ENCODE measurements around the gene NCS1. TPM values are rescaled to one million over a fixed set of nuclear protein-coding genes. Genes with fewer than 3 reads are reported as not detected.

NCS1 gene
- polyA plus RNA-seq, 3 donors, result not detected

GRCh38 chr9:130246126-130246525 lies 73.9 kb downstream of the NCS1 start:
- Histone ChIP-seq H3K4me2 (replicated peaks; ENCODE audit: extremely low read depth, low read length, poor library complexity, severe bottlenecking) (no peak overlapping the region), H3K9ac (ENCODE audit: insufficient read depth, low read length, poor library complexity, severe bottlenecking) (no peak overlapping the region), H3K27ac (ENCODE audit: low read depth in 1 of 2, low read length in 2 of 2) (no peak overlapping the region), H4K20me1 (ENCODE audit: insufficient read depth, low read length) (no peaks in the 10 kb centered on the region), H3K79me2 (ENCODE audit: insufficient read depth, low read length) (no peaks in the 10 kb centered on the region), H3K4me1 (ENCODE audit: control insufficient read depth in 1 of 2, insufficient read depth in 2 of 2, low read length in 2 of 2) (peaks cover 0 to 7% of the 10 kb centered on the region in 2 donors), H3K9me3 (replicated peaks in 1 of 2; ENCODE audit: control insufficient read depth in 1 of 2, insufficient read depth in 1 of 2, low read length in 2 of 2) (no peaks in the 10 kb centered on the region), H2AFZ (ENCODE audit: insufficient read depth, low read depth, low read length, poor library complexity, severe bottlenecking) (no peak overlapping the region), H3K27me3 (ENCODE audit: control insufficient read depth in 2 of 2, insufficient read depth in 2 of 2, low read length in 2 of 2) (peaks cover 0 to 8% of the 10 kb centered on the region in 2 donors), H3K4me3 (replicated peaks in 1 of 3; ENCODE audit: low read depth in 2 of 3, low read length in 3 of 3) (no peak overlapping the region), H3K36me3 (replicated peaks in 1 of 2; ENCODE audit: control insufficient read depth in 1 of 2, insufficient read depth in 2 of 2, low read length in 2 of 2) (no peaks in the 10 kb centered on the region)
- Mint-ChIP-seq H3K27me3 (ENCODE audit: low read depth in 3 of 3) (peaks cover 13 to 20% (median 14%) of the 10 kb centered on the region in 3 donors), H3K4me1 (peaks cover 5% of the 10 kb centered on the region), H3K27ac (no peak overlapping the region), H3K4me3 (no peak overlapping the region), H3K36me3 (no peaks in the 10 kb centered on the region), H3K9me3 (peaks cover 0 to 10% (median 2%) of the 10 kb centered on the region in 7 donors)
- TF ChIP-seq CTCF (IDR thresholded peaks at IDR 0.05), result no peak
- WGBS (ENCODE audit: insufficient coverage), result 93% methylated on average over 2 of the region's 3 CpGs
- no peak for DNase-seq
- intact Hi-C loops (cut with micrococcal nuclease), result no loop called here

- peaks cover 8% of the 10 kb centered on the region for H3K4me1 Mint-ChIP-seq
- no peaks in the 10 kb centered on the region for H3K9me3 ChIP-seq (replicated peaks in 1 of 2; ENCODE audit: control insufficient read depth in 1 of 2, insufficient read depth in 1 of 2, low read length in 2 of 2)
- whole genome bisulfite sequencing (ENCODE audit: insufficient coverage), result 91% methylated on average over 21 of the region's 23 CpGs
- no peak overlapping the region for H3K4me3 Mint-ChIP-seq
- H3K36me3 ChIP-seq (replicated peaks in 1 of 2; ENCODE audit: control insufficient read depth in 1 of 2, insufficient read depth in 2 of 2, low read length in 2 of 2), result no peaks in the 10 kb centered on the region
- peaks cover 17 to 41% (median 28%) of the 10 kb centered on the region in 3 donors for H3K27me3 Mint-ChIP-seq (ENCODE audit: low read depth in 3 of 3)
- H3K27ac ChIP-seq (ENCODE audit: low read depth in 1 of 2, low read length in 2 of 2), result no peak overlapping the region
- DNase-seq, result no peak
- no peaks in the 10 kb centered on the region for H4K20me1 ChIP-seq (ENCODE audit: insufficient read depth, low read length)
- intact Hi-C loops (cut with micrococcal nuclease), result no loop called here
- H3K27me3 ChIP-seq (ENCODE audit: control insufficient read depth in 2 of 2, insufficient read depth in 2 of 2, low read length in 2 of 2), result peaks cover 4 to 8% of the 10 kb centered on the region in 2 donors
- H3K4me3 ChIP-seq (replicated peaks in 1 of 3; ENCODE audit: low read depth in 2 of 3, low read length in 3 of 3), result no peak overlapping the region
- no peak overlapping the region for H2AFZ ChIP-seq (ENCODE audit: insufficient read depth, low read depth, low read length, poor library complexity, severe bottlenecking)
- H3K9me3 Mint-ChIP-seq, result peaks cover 0 to 18% (median 4%) of the 10 kb centered on the region in 7 donors
- peaks cover 0 to 8% of the 10 kb centered on the region in 2 donors for H3K4me1 ChIP-seq (ENCODE audit: control insufficient read depth in 1 of 2, insufficient read depth in 2 of 2, low read length in 2 of 2)
- H3K4me2 ChIP-seq (replicated peaks; ENCODE audit: extremely low read depth, low read length, poor library complexity, severe bottlenecking), result no peak overlapping the region
- no peaks in the 10 kb centered on the region for H3K79me2 ChIP-seq (ENCODE audit: insufficient read depth, low read length)
- no peak overlapping the region for H3K27ac Mint-ChIP-seq
- no peaks in the 10 kb centered on the region for H3K36me3 Mint-ChIP-seq
- H3K9ac ChIP-seq (ENCODE audit: insufficient read depth, low read length, poor library complexity, severe bottlenecking), result no peak overlapping the region
- TF ChIP-seq CTCF (IDR thresholded peaks at IDR 0.05), result no peak
Measured at GRCh38 chr9:130254747-130255630, 82.8 kb downstream of the NCS1 start.
